Activated CD4-positive, alpha-beta T cell treated with anti-CD3 and anti-CD28 coated beads for 1 hour (primary cell): ENCODE results near the gene ATG4B.
A peak's percentile ranks its signal among the peaks of the same experiment; 100 is the strongest.
"Not testable (repeated sequence)": the region's sequence is repeated elsewhere in the genome, so short reads cannot be mapped to it uniquely, and the experiment has no call there.

Experiments used
- DNase-seq: peaks from one replicate; pipeline ENCODE4 v3.0.0-alpha.2; 2020

The ATG4B gene

GRCh38 chr2:241637018-241637794, at the start of gene ATG4B, which contains the start of gene THAP4:
Gene ATG4B (plus strand): TSS chr2:241637693. CDS start chr2:241637715, 22 bp downstream.
Gene THAP4 (minus strand): TSS chr2:241637158. CDS start chr2:241637017, 141 bp downstream.
- DNase-seq = peak; percentile 64

- not testable (repeated sequence) for DNase-seq
These were observed 47.6 kb upstream of the ATG4B start for GRCh38 chr2:241589863-241590262.

GRCh38 chr2:241590496-241591455, 46.7 kb upstream of the ATG4B start:
- DNase-seq = not testable (repeated sequence)

GRCh38 chr2:241592126-241592845, 45.2 kb upstream of the ATG4B start:
- no peak for DNase-seq

GRCh38 chr2:241593271-241593670, 44.2 kb upstream of the ATG4B start:
- DNase-seq = no peak

GRCh38 chr2:241595600-241596140, 41.8 kb upstream of the ATG4B start:
- no peak for DNase-seq

GRCh38 chr2:241597561-241597960, 39.9 kb upstream of the ATG4B start:
- no peak for DNase-seq

- no peak for DNase-seq
These were observed 39.4 kb upstream of the ATG4B start for GRCh38 chr2:241598061-241598460.

GRCh38 chr2:241598487-241598886, 39.0 kb upstream of the ATG4B start:
- no peak for DNase-seq

GRCh38 chr2:241599615-241600014, 37.9 kb upstream of the ATG4B start:
- DNase-seq = no peak

- DNase-seq = no peak
These were observed 35.7 kb upstream of the ATG4B start for GRCh38 chr2:241601841-241602240.

- no peak for DNase-seq
These were observed 34.8 kb upstream of the ATG4B start for GRCh38 chr2:241602720-241603119.

GRCh38 chr2:241603686-241604085, 33.8 kb upstream of the ATG4B start:
- no peak for DNase-seq

- no peak for DNase-seq
These were observed 31.3 kb upstream of the ATG4B start for GRCh38 chr2:241606186-241606585.

GRCh38 chr2:241607162-241607885, 30.2 kb upstream of the ATG4B start:
- DNase-seq = no peak

- DNase-seq = no peak
These were observed 28.6 kb upstream of the ATG4B start for GRCh38 chr2:241608881-241609280.

GRCh38 chr2:241609859-241610793, 27.4 kb upstream of the ATG4B start:
- DNase-seq = peak; percentile 82

GRCh38 chr2:241611062-241611461, 26.4 kb upstream of the ATG4B start:
- no peak for DNase-seq

- DNase-seq = no peak
These were observed 25.1 kb upstream of the ATG4B start for GRCh38 chr2:241612156-241613016.
